ENCODE data around the gene ALDH3B1.

- TF ChIP-seq CTCF (IDR thresholded peaks at IDR 0.05) = no peak
- TF ChIP-seq POLR2A (IDR thresholded peaks at IDR 0.05) = no peak
These were observed 21.9 kb downstream of the ALDH3B1 start for GRCh38 chr11:68032003-68032402.
